Thoracic aorta (tissue), 2 donors: Measurements from ENCODE around the gene DDR2. TPM values are rescaled to one million over a fixed set of nuclear protein-coding genes. Genes with fewer than 3 reads are reported as not detected.
A peak's percentile ranks its signal among the peaks of the same experiment; 100 is the strongest.
"Not testable (repeated sequence)": the region's sequence is repeated elsewhere in the genome, so short reads cannot be mapped to it uniquely, and the experiment has no call there.

ENCODE experiments used
- ATAC-seq: fragments of 150-250 bp; one replicate; pipeline ENCODE4 v1.8.0; 2017; ENCODE audit warnings: low read depth; ENCODE audit not compliant: insufficient number of reproducible peaks, low FRiP score
- DNase-seq: peaks from one replicate; pipeline ENCODE4 v3.0.0-alpha.2; 2020; ENCODE audit warnings: low spot score
- H3K27ac ChIP-seq, 2 donors: fragments of 200-600 bp; sonication (generic); 1 replicate in 1 of 2; 2 replicates in 1 of 2; pipeline ENCODE4 v1.5.1; 2016; ENCODE audit warnings: mild to moderate bottlenecking in 2 of 2, moderate library complexity in 2 of 2
- H3K27me3 ChIP-seq: fragments of 200-600 bp; sonication (generic); replicated peaks from 2 replicates; pipeline ENCODE4 v1.6.0; 2016; ENCODE audit warnings: mild to moderate bottlenecking; ENCODE audit not compliant: insufficient read depth
- H3K36me3 ChIP-seq: fragments of 200-600 bp; sonication (generic); one replicate; pipeline ENCODE4 v1.5.1; 2016
- H3K4me1 ChIP-seq, 2 donors: fragments of 200-600 bp; sonication (generic); 1 replicate in 1 of 2; 2 replicates in 1 of 2; pipeline versions ENCODE4 v1.5.1 to v1.6.0; 2016; ENCODE audit warnings: low read depth in 2 of 2, mild to moderate bottlenecking in 1 of 2; ENCODE audit not compliant: control insufficient read depth in 1 of 2
- H3K4me3 ChIP-seq: fragments of 200-600 bp; sonication (generic); 2 replicates; pipeline ENCODE4 v1.5.1; 2016; ENCODE audit warnings: mild to moderate bottlenecking
- H3K9me3 ChIP-seq: fragments of 200-600 bp; sonication (generic); 2 replicates; pipeline ENCODE4 v1.5.1; 2016
- CTCF ChIP-seq: fragments of 200-600 bp; sonication (generic); IDR thresholded peaks from one replicate; pipeline ENCODE4 v1.5.1; 2019; ENCODE audit warnings: antibody characterized with exemption
- total RNA-seq, 2 donors: library from RNA; depleted of rRNA; stranded (reverse); fragments of >200 nt; gene quantifications; one replicate each; pipeline versions ENCODE4 v1.1.0 to v1.2.3, GENCODE V29; 2016

The DDR2 gene
- 100 to 1,000 TPM; 133 to 144 TPM for total RNA-seq

- H3K36me3 ChIP-seq: no peaks in the 10 kb centered on the region
- H3K4me1 ChIP-seq: peaks cover 7 to 48% of the 10 kb centered on the region in 2 donors
- no peaks in the 10 kb centered on the region for H3K9me3 ChIP-seq
- no peak for TF ChIP-seq CTCF
- peak within 1 kb of the TSS; percentile 78 for H3K4me3 ChIP-seq
- ATAC-seq (no peak), DNase-seq (peak; percentile 43)
- H3K27ac ChIP-seq: peak within 1 kb of the TSS; percentile 86 to 91
- no peaks in the 10 kb centered on the region for H3K27me3 ChIP-seq
Measured at GRCh38 chr1:162632217-162632666, at the start of gene DDR2. TSS of gene DDR2 (plus strand) at chr1:162632464. CDS start at chr1:162719064, 86,600 bp downstream.

- not testable (repeated sequence) for H3K27me3 ChIP-seq, H3K4me3 ChIP-seq, DNase-seq, H3K4me1 ChIP-seq, H3K27ac ChIP-seq, H3K9me3 ChIP-seq, ATAC-seq
- H3K36me3 ChIP-seq: peaks cover 35% of the 10 kb centered on the region
Measured at GRCh38 chr1:162582901-162583300, 49.4 kb upstream of the DDR2 start.

- not testable (repeated sequence) for H3K27me3 ChIP-seq, H3K4me1 ChIP-seq, H3K4me3 ChIP-seq, ATAC-seq, H3K9me3 ChIP-seq, H3K27ac ChIP-seq, DNase-seq
- peaks cover 44% of the 10 kb centered on the region for H3K36me3 ChIP-seq
Measured at GRCh38 chr1:162585101-162585500, 47.2 kb upstream of the DDR2 start.

- no peak overlapping the region for H3K4me3 ChIP-seq
- no peaks in the 10 kb centered on the region for H3K4me1 ChIP-seq
- DNase-seq (no peak), ATAC-seq (no peak)
- no peaks in the 10 kb centered on the region for H3K27me3 ChIP-seq
- H3K27ac ChIP-seq: no peak overlapping the region
- H3K9me3 ChIP-seq: no peaks in the 10 kb centered on the region
- no peak for TF ChIP-seq CTCF
- H3K36me3 ChIP-seq: peaks cover 41% of the 10 kb centered on the region
Measured at GRCh38 chr1:162587347-162587746, 44.9 kb upstream of the DDR2 start.

- TF ChIP-seq CTCF: no peak
- Histone ChIP-seq H3K27ac (no peak overlapping the region), H3K27me3 (no peaks in the 10 kb centered on the region), H3K4me1 (no peaks in the 10 kb centered on the region), H3K9me3 (no peaks in the 10 kb centered on the region), H3K4me3 (no peak overlapping the region), H3K36me3 (peaks cover 44% of the 10 kb centered on the region)
- DNase-seq: no peak
- no peak for ATAC-seq
Measured at GRCh38 chr1:162587761-162588260, 44.5 kb upstream of the DDR2 start.

- H3K36me3 ChIP-seq: peaks cover 36% of the 10 kb centered on the region
Measured at GRCh38 chr1:162590101-162590500, 42.2 kb upstream of the DDR2 start.

More at GRCh38 chr1:162590101-162590500, 42.2 kb upstream of the DDR2 start:
- no peak for TF ChIP-seq CTCF
- no peaks in the 10 kb centered on the region for H3K9me3 ChIP-seq
- no peaks in the 10 kb centered on the region for H3K4me1 ChIP-seq
- H3K4me3 ChIP-seq: no peak overlapping the region
- no peaks in the 10 kb centered on the region for H3K27me3 ChIP-seq
- ATAC-seq (no peak), DNase-seq (no peak)
- no peak overlapping the region for H3K27ac ChIP-seq
